GM20000 (cell line): ENCODE measurements around the gene DGKI.

Experiments used
- DNase-seq: peaks from one replicate; pipeline ENCODE4 v3.0.0; 2012; ENCODE audit warnings: low spot score
- TF ChIP-seq, protein P1 (sequence below): IDR thresholded peaks from 2 replicates; pipeline ENCODE4 v1.5.1; 2012; ENCODE audit warnings: mild to moderate bottlenecking, control low read depth; ENCODE audit errors: extremely low read depth, missing control alignments

DGKI gene

DNA sequence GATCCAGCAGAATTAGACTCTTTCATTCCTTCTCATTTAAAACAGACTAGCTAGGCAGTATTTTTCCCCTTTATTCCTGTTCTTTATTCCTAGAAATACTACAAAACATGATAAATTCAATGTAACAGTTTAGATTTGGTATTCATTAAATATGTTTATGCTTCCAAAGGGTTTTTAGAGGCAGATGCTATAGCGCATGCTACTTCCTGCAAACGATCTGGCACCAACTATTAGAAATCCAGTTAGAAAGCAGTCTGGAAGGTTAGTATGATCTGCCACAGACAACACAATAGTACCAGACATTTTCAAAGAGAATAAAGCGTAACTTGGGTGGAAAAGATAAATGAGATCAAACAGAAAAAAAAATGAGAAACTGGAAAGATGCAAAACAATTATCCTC lies 439.7 kb downstream of the DGKI start:
- DNase-seq = no peak
- TF ChIP-seq, protein P1, sequence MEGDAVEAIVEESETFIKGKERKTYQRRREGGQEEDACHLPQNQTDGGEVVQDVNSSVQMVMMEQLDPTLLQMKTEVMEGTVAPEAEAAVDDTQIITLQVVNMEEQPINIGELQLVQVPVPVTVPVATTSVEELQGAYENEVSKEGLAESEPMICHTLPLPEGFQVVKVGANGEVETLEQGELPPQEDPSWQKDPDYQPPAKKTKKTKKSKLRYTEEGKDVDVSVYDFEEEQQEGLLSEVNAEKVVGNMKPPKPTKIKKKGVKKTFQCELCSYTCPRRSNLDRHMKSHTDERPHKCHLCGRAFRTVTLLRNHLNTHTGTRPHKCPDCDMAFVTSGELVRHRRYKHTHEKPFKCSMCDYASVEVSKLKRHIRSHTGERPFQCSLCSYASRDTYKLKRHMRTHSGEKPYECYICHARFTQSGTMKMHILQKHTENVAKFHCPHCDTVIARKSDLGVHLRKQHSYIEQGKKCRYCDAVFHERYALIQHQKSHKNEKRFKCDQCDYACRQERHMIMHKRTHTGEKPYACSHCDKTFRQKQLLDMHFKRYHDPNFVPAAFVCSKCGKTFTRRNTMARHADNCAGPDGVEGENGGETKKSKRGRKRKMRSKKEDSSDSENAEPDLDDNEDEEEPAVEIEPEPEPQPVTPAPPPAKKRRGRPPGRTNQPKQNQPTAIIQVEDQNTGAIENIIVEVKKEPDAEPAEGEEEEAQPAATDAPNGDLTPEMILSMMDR = no peak

DNA sequence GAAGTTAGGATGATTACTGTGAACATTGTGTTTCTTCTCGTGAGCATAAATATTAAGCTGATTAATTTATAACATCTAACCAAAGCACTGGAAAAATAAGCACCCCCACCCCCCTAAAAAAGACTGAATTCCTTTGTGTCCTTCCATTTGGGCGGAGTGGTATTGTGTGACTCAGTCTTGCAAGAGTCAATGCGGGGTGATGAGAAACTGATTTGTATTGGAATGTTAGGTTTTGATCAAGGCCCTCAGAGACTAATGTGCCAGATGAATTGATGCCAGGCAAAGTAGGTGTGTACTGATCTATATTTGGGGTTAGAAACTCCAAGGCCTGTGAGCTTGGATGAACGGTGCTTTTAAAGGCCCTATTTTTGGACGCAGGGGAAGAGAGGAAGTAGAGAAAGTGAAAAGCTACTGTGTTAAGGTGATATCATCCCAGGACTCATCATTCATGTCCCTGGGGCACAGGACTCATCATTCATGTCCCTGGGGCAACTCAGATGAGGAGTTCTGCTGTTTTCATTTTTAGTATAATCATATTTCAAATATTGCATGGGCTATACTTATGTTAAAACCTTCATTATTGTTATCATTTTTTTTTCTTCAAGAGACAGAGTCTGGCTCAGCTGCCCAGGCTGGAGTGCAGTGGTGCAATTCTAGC lies 442.0 kb downstream of the DGKI start:
- DNase-seq = no peak
- TF ChIP-seq, protein P1 = no peak

DNA sequence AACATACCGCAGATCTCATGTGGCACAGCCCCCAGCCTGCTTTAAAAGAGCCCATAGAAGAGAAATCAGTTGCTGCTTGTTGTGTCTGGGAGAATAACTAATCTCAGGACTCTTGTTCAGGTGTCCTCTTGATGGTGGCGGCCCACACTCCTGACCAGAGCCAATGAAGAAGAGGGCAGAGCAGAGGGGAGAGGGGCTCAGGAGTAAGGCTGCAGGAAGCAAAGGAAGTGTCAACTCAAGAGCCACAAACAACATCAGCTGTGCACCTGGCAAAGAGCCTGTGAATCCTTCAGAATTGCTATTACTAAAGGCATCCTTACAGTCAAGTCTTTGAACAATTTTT lies 443.4 kb downstream of the DGKI start:
- TF ChIP-seq, protein P1 = no peak
- no peak for DNase-seq

DNA sequence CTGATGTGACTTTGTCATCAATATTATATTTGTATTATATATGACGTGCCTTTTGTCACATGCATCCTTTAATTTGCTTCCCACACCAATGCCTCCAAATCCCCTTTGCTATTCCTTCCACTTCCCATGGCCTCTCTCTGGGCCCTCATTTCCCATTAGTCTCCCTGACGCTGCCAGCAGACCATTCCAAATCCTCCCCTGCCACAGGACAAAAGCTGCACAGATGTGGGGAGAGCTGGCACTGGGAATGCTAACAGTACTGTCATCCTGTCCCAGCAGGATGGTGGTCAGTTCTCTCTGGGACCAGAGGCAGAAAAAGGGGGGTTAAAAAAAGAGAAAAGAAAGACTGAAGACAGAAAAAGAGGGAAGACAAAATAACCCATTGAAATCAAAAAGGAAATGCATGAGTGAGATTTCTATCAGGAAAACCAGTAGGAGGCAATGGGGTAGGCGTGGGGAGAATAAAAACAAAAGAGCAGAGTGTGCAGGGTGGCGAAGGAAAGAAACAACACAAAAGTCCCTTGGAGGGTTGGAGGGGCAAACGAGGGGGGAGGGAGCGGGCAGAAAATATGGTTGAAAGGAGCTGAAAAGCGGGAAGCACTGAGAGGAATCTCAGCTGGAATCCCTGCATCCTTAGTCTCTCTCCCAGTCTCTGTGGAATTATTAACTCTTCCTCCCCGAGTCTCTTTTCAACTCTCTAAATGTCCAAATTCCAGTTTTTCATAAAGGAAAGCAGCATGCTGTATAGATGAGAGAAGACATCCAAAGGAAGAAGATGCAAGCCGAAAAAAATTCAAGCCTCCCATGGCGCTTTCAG lies 444.0 kb downstream of the DGKI start:
- no peak for DNase-seq
- TF ChIP-seq, protein P1 = no peak

DNA sequence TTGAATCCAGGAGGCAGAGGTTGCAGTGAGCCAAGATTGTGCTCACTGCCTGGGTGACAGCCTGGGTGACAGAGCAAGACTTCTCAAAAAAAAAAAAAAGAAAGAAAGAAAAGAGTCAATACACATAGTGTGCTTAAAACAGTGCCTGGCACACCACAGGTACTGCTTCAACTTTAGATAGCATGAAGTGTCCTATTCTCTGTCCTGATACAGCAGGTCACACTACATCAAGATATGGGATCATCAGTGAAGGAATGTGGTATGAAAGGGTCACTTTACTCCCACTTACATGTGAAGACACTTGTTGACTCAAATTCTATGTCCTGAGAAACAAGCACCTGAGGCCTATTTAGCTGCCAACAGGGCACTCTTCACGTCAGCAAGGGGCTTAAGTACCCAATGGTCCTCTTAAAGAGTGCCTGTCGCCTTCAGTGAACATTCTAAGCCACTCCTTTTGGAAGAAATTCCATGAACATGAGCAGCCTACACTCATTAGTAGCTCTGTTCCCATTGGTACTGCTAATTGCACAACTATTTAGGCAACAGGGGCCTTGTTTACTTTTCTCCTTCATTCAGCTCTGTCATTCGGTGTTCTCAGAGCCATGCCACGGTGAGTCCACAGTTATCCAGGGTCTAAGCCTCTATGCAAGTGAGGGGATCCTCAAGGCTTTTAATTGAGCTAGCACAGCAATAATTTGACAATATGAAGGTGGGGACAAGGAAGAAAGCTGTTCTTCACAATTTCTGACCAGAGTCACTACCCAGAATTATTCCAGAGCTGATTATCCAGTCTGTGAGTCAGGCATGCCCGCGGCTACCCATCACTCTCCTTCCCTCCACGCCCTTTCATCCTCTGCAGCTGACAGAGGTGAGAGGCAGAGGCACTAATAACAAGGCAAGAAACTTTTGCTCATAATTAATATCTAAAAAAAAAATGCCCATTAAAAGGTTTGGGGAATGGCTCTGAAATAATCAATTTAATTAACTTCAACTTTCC lies 446.6 kb downstream of the DGKI start:
- TF ChIP-seq, protein P1 = no peak
- DNase-seq = no peak

DNA sequence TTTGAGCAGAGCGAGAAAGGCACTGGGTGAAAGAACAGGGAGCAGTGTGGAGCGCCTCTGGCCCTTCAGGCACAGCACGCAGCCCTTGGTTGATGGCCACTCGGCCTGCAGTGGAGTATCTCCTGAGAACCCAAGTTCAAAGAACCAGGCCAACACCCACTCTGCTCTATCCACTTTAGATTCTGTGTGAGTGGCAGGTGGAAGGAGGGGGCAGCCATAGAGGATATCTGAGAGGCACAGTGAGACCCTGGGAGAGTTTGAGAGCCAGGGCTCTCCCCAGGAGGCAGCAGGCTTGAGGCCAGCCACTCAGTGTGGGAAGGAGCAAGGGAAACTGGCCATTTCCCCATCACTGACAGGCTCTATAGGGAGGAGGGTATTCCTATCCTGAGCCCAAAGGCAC lies 450.7 kb downstream of the DGKI start:
- TF ChIP-seq, protein P1 = no peak
- DNase-seq = no peak

DNA sequence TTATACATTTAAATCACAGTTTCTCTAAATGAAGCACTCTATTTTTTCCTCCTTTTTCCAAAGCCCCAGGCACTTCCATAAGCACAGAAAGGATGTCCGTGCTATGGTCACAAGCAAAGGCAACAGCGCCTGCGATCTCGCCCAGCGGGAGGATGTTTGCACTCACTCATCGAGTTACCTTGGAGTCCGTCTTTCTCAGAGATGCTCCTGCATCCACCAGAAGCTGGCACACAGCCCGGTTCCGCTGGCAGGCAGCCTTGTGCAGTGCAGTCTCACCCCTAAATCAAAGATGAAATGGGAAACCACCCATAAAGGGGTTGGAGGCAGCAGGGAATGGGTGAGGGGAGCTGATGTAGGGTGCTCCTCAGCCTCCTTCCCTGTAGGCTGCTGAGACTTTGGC lies 451.4 kb downstream of the DGKI start:
- TF ChIP-seq, protein P1 = no peak
- DNase-seq = no peak
